SK-N-MC (cell line): ENCODE results near the gene CD36.

Experiments
- EZH2 ChIP-seq: fragments of 200-600 bp; sonication (generic); IDR thresholded peaks from one replicate; pipeline ENCODE4 v1.6.1; 2017; ENCODE audit warnings: antibody characterized with exemption
- POLR2AphosphoS5 ChIP-seq: IDR thresholded peaks from 2 replicates; pipeline ENCODE4 v1.6.1; 2012; ENCODE audit warnings: mild to moderate bottlenecking, low read depth, low read length, borderline replicate concordance

- TF ChIP-seq POLR2AphosphoS5 = no peak
- no peak for TF ChIP-seq EZH2
These were observed 38.4 kb upstream of the CD36 start for GRCh38 chr7:80600046-80600445.
